Heart left ventricle (tissue), 16 donors: ENCODE measurements around the gene POLR3F. TPM values are rescaled to one million over a fixed set of nuclear protein-coding genes. Genes with fewer than 3 reads are reported as not detected.

Experiments used
- ATAC-seq, 4 donors: fragments of 200-7000 bp; cut with Tn5 transposase; one replicate each; pipeline ENCODE4 v1.9.1; 2020 to 2022; ENCODE audit warnings: moderate library complexity in 4 of 4, mild to moderate bottlenecking in 3 of 4, moderate number of reproducible peaks in 1 of 4
- DNase-seq, 5 donors: peaks; one replicate each; pipeline ENCODE4 v3.0.0-alpha.2; 2020
- H3K27ac ChIP-seq, 12 donors: fragments of 200-600 bp; sonication (generic) in 4 of 12; one replicate each; pipeline versions ENCODE4 v1.5.0 to v1.8.0; 2016 to 2022; ENCODE audit warnings: mild to moderate bottlenecking in 2 of 12
- H3K27me3 ChIP-seq, 9 donors: fragments of 200-600 bp; sonication (generic) in 2 of 9; one replicate each; pipeline versions ENCODE4 v1.5.1 to v1.8.0; 2016 to 2022; ENCODE audit warnings: mild to moderate bottlenecking in 3 of 9
- H3K36me3 ChIP-seq, 9 donors: fragments of 200-600 bp; sonication (generic) in 2 of 9; one replicate each; pipeline versions ENCODE4 v1.5.0 to v1.8.0; 2018 to 2022; ENCODE audit warnings: mild to moderate bottlenecking in 2 of 9
- H3K4me1 ChIP-seq, 12 donors: fragments of 200-600 bp; sonication (generic) in 4 of 12; one replicate each; pipeline versions ENCODE4 v1.5.0 to v1.8.0; 2016 to 2022; ENCODE audit warnings: mild to moderate bottlenecking in 3 of 12
- H3K4me3 ChIP-seq, 12 donors: fragments of 200-600 bp; sonication (generic) in 4 of 12; one replicate each; pipeline versions ENCODE4 v1.5.0 to v1.8.0; 2017 to 2022; ENCODE audit warnings: mild to moderate bottlenecking in 9 of 12, moderate library complexity in 4 of 12
- H3K9me3 ChIP-seq, 12 donors: fragments of 200-600 bp; sonication (generic) in 4 of 12; one replicate each; pipeline versions ENCODE4 v1.5.0 to v1.8.0; 2016 to 2022; ENCODE audit warnings: mild to moderate bottlenecking in 1 of 12
- CTCF ChIP-seq, 12 donors: fragments of 200-600 bp; sonication (generic) in 4 of 12; IDR thresholded peaks; one replicate each; pipeline versions ENCODE4 v1.5.0 to v1.8.0; 2018 to 2022; ENCODE audit warnings: antibody characterized with exemption in 12 of 12, mild to moderate bottlenecking in 5 of 12
- POLR2A ChIP-seq, 2 donors: fragments of 450-650 bp; IDR thresholded peaks; one replicate each; pipeline ENCODE4 v1.6.1; 2017; ENCODE audit warnings: antibody characterized with exemption in 2 of 2, mild to moderate bottlenecking in 2 of 2, moderate library complexity in 2 of 2
- WGBS, 4 donors: extraction: QIAGEN DNeasy Blood & Tissue Kit in 2 of 4; methylation state at CpG; one replicate each; pipeline versions ENCODE4 v1.1.5 to v1.1.7; 2013 to 2018; 5-methylcytosine and 5-hydroxymethylcytosine counted together
- intact Hi-C, 10 donors: fragments of 100-400 bp; cut with DNase I; formaldehyde crosslinking; loops; one replicate each; pipeline versions ENCODE4 v1.11.1 to v1.14.2; 2022
- polyA plus RNA-seq, 2 donors: library from polyadenylated mRNA; stranded (reverse); fragments of 200-250 nt; gene quantifications; one replicate each; pipeline ENCODE4 v1.2.3, GENCODE V29; 2013
- total RNA-seq, 9 donors: library from RNA; depleted of rRNA in 2 of 9; stranded (reverse); fragments of >200 nt in 2 of 9; fragmentation: NEBNext Ultra II Directional in 3 of 9; extraction: Animal tissue kit (Norgen Biotek cat#: 25700) in 3 of 9; gene quantifications; one replicate each; pipeline versions ENCODE4 v1.1.0 to v1.2.4, GENCODE V29; 2016 to 2023
- donor health status: ischemic (EF 13 %, LVEDD 7.1; RV severe dilation, severe dysfunction).
- donor health status: healthy with polysubstance abuse.
- donor health status: DM: no; HTN: yes; CAD: no.
- donor health status: DM: no; HTN: no; CAD: no.
- donor health status: ischemic (EF 25% LVEDD 6.9; RV normal size, moderate dysfunction).
- donor health status: ischemic (EF 25% LVEDD 5.7; RV mildly dilated, moderate dysfunction).
- donor health status: healthy.
- donor health status: DM: yes; HTN: yes; CAD: no.
- donor health status: ischemic (EF 35%, LVEDD 5.7; RV mildly dilated, moderate dysfunction).
- donor health status: nonischemic (EF 11% LVEDD 7.7; RV severe dilation, severe dysfunction).
- donor health status: DM: yes; HTN: yes; CAD: no.
- donor health status: PGD.
- donor health status: ischemic (EF 29% LVEDD 5.4; RV normal size, mild dysfunction).
- donor health status: nonischemic (EF 23%, LVEDD 6.1; RV moderate dilation, normal function).

POLR3F gene
- total and polyA plus RNA-seq, 11 donors: 5.2 to 12.0 (median 8.0) TPM

- no peak overlapping the region for H3K27ac ChIP-seq
- ATAC-seq: no peak
- H3K9me3 ChIP-seq: no peaks in the 10 kb centered on the region
- no peak for TF ChIP-seq POLR2A (IDR thresholded peaks at IDR 0.05)
- TF ChIP-seq CTCF (IDR thresholded peaks at IDR 0.05): no peak
- H3K27me3 ChIP-seq: no peaks in the 10 kb centered on the region
- no peak overlapping the region for H3K4me3 ChIP-seq
- DNase-seq: no peak
- 0 to 79% (median 51%) methylated on average over 1 of the region's 1 CpG for WGBS, 4 donors
- intact Hi-C loops: no loop called here
- peaks cover 0 to 7% (median 0%) of the 10 kb centered on the region in 12 donors for H3K4me1 ChIP-seq
- H3K36me3 ChIP-seq: no peaks in the 10 kb centered on the region
Measured at GRCh38 chr20:18440403-18440802, 26.8 kb upstream of the POLR3F start.

GRCh38 chr20:18443886-18444285, 23.3 kb upstream of the POLR3F start:
- no peaks in the 10 kb centered on the region for H3K9me3 ChIP-seq
- no peak for DNase-seq
- H3K4me3 ChIP-seq: no peak overlapping the region
- no peak for ATAC-seq
- H3K36me3 ChIP-seq: peaks cover 0 to 3% (median 0%) of the 10 kb centered on the region in 9 donors
- peaks cover 0 to 7% (median 0%) of the 10 kb centered on the region in 12 donors for H3K4me1 ChIP-seq
- TF ChIP-seq CTCF (IDR thresholded peaks at IDR 0.05) (no peak), POLR2A (IDR thresholded peaks at IDR 0.05) (no peak)
- 44 to 61% (median 52%) methylated on average over 4 of the region's 4 CpGs for WGBS, 4 donors
- intact Hi-C loops: no loop called here
- H3K27ac ChIP-seq: no peak overlapping the region
- H3K27me3 ChIP-seq: no peaks in the 10 kb centered on the region

GRCh38 chr20:18456600-18456999, 10.6 kb upstream of the POLR3F start:
- peaks cover 0 to 18% (median 0%) of the 10 kb centered on the region in 12 donors for H3K9me3 ChIP-seq
- no peak for TF ChIP-seq POLR2A (IDR thresholded peaks at IDR 0.05)
- no peak for TF ChIP-seq CTCF (IDR thresholded peaks at IDR 0.05)
- intact Hi-C loops: no loop called here
- H3K4me1 ChIP-seq: no peaks in the 10 kb centered on the region
- ATAC-seq: no peak
- H3K27me3 ChIP-seq: no peaks in the 10 kb centered on the region
- WGBS, 4 donors: 89 to 91% (median 90%) methylated on average over 3 of the region's 3 CpGs
- no peak for DNase-seq
- no peak overlapping the region for H3K4me3 ChIP-seq
- H3K36me3 ChIP-seq: no peaks in the 10 kb centered on the region
- no peak overlapping the region for H3K27ac ChIP-seq

- intact Hi-C loops: loop anchor here in 7 of 10 donors (2.0 to 10.0 kb wide), 8 partner anchors 31 to 178 kb away; partner anchors contain the start of genes ZNF133 (in 3 of the 7), RBBP9 (in 2 of the 7), SEC23B (in 2 of the 7) and SMIM26 (in 1 of the 7)
- H3K27ac ChIP-seq: no peak overlapping the region
- WGBS, 4 donors: 64 to 72% (median 72%) methylated on average over 6 of the region's 6 CpGs
- H3K27me3 ChIP-seq: no peaks in the 10 kb centered on the region
- peaks cover 0 to 17% (median 9%) of the 10 kb centered on the region in 9 donors for H3K36me3 ChIP-seq
- DNase-seq (no peak), ATAC-seq (no peak)
- H3K9me3 ChIP-seq: no peaks in the 10 kb centered on the region
- H3K4me3 ChIP-seq: peak overlapping the region in 1 of 12 donors; percentile 89
- H3K4me1 ChIP-seq: peaks cover 0 to 22% (median 14%) of the 10 kb centered on the region in 12 donors
- TF ChIP-seq CTCF (IDR thresholded peaks at IDR 0.05) (no peak), POLR2A (IDR thresholded peaks at IDR 0.05) (no peak)
Measured at GRCh38 chr20:18465536-18466200, 1.5 kb upstream of the POLR3F start.
